CD4-positive, alpha-beta T cell (primary cell): ENCODE data around the gene SLC22A5. TPM values are rescaled to one million over a fixed set of nuclear protein-coding genes. Genes with fewer than 3 reads are reported as not detected.

Experiments used
- ATAC-seq: fragments of 200-7000 bp; cut with Tn5 transposase; one replicate; pipeline ENCODE4 v1.10.0; 2022; ENCODE audit warnings: mild to moderate bottlenecking; ENCODE audit not compliant: poor library complexity
- CTCF ChIA-PET: fragments of 350-600 bp; sonication (Branson Sonifier 250); formaldehyde crosslinking; loops from one replicate; lab custom pipeline; 2021; ENCODE audit warnings: antibody characterized with exemption, inconsistent platforms; lab: Charles Lee
- POLR2A ChIA-PET: fragments of 350-600 bp; sonication (Branson Sonifier 250); formaldehyde crosslinking; loops from one replicate; lab custom pipeline; 2021; ENCODE audit warnings: antibody characterized with exemption, inconsistent platforms; lab: Charles Lee
- DNase-seq, 14 experiments: peaks; one replicate each; pipeline ENCODE4 v3.0.0-alpha.2; 2013 to 2020; ENCODE audit warnings: mixed read lengths in 2 of 14
- H3K27ac ChIP-seq, 2 donors: one replicate each; pipeline versions ENCODE4 v1.5.1 to v1.7.0; 2013; ENCODE audit warnings: low read length in 2 of 2, low read depth in 1 of 2, mild to moderate bottlenecking in 1 of 2
- H3K27me3 ChIP-seq, 2 experiments: 1 replicate in 1 of 2; 2 replicates in 1 of 2; pipeline versions ENCODE4 v1.6.1 to v1.7.0; 2013; ENCODE audit warnings: low read length in 2 of 2, control low read depth in 1 of 2, mild to moderate bottlenecking in 1 of 2, moderate library complexity in 1 of 2; ENCODE audit not compliant: insufficient read depth in 2 of 2, control insufficient read depth in 1 of 2
- H3K36me3 ChIP-seq: one replicate; pipeline ENCODE4 v1.6.1; 2013; ENCODE audit warnings: low read length, control low read depth; ENCODE audit not compliant: insufficient read depth
- H3K4me1 ChIP-seq: one replicate; pipeline ENCODE4 v1.6.1; 2013; ENCODE audit warnings: low read length, control low read depth; ENCODE audit not compliant: insufficient read depth
- H3K4me3 ChIP-seq: one replicate; pipeline ENCODE4 v1.5.1; 2013; ENCODE audit warnings: mild to moderate bottlenecking, low read length, moderate library complexity
- H3K9me3 ChIP-seq, 2 experiments: 1 replicate in 1 of 2; 2 replicates in 1 of 2; pipeline versions ENCODE4 v1.6.1 to v1.7.0; 2013; ENCODE audit warnings: low read length in 2 of 2, mild to moderate bottlenecking in 2 of 2, control low read depth in 1 of 2, moderate library complexity in 1 of 2; ENCODE audit not compliant: control insufficient read depth in 1 of 2, insufficient read depth in 1 of 2
- H3K27ac Mint-ChIP-seq: one replicate; pipeline ENCODE4 v1.8.0; 2020; ENCODE audit warnings: mixed read lengths
- H3K27me3 Mint-ChIP-seq: one replicate; pipeline ENCODE4 v1.8.0; 2021; ENCODE audit warnings: mixed read lengths
- H3K36me3 Mint-ChIP-seq: one replicate; pipeline ENCODE4 v1.8.0; 2021; ENCODE audit warnings: low read depth, mixed read lengths
- H3K4me1 Mint-ChIP-seq: one replicate; pipeline ENCODE4 v1.8.0; 2021; ENCODE audit warnings: low read depth, mixed read lengths
- H3K4me3 Mint-ChIP-seq: one replicate; pipeline ENCODE4 v1.8.0; 2020; ENCODE audit warnings: mild to moderate bottlenecking, mixed read lengths
- H3K9me3 Mint-ChIP-seq: one replicate; pipeline ENCODE4 v1.8.0; 2020; ENCODE audit warnings: mixed read lengths
- CTCF ChIP-seq: fragments of 200-600 bp; IDR thresholded peaks from one replicate; pipeline ENCODE4 v1.8.0; 2022; ENCODE audit warnings: antibody characterized with exemption, mild to moderate bottlenecking
- intact Hi-C, 2 experiments: fragments of 100-400 bp; cut with DNase I in 1 of 2; cut with micrococcal nuclease in 1 of 2; formaldehyde crosslinking; loops; one replicate each; pipeline versions ENCODE4 v1.15.1 to v1.9.0; 2023 to 2025; cut with DNase I, micrococcal nuclease
- total RNA-seq, 174 experiments: library from RNA in 2 of 174; stranded (reverse) in 2 of 174; gene quantifications; one replicate each; pipeline ENCODE4 v1.2.3 and lab custom pipeline; 2021 to 2026

SLC22A5 gene
- total RNA-seq, 2 experiments from 2014 or later, result 4.3 to 4.5 TPM

DNA sequence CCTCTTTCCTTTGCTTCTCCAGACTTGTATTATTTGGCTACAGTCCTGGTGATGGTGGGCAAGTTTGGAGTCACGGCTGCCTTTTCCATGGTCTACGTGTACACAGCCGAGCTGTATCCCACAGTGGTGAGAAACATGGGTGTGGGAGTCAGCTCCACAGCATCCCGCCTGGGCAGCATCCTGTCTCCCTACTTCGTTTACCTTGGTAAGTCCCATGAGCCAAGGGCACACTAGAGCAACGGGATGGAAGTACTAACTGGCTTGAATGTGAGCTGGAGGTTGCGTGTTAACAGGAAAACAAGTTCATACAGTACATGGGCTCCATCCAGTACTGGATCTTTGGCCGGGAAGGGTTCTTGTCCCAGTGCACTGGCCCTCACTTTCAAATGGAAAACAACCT lies 22.9 kb downstream of the SLC22A5 start:
- TF ChIP-seq CTCF, result no peak
- no peak overlapping the region for H3K4me3 Mint-ChIP-seq
- Histone ChIP-seq H3K4me3 (no peak overlapping the region), H3K27ac (no peak overlapping the region), H3K27me3 (no peaks in the 10 kb centered on the region), H3K9me3 (no peaks in the 10 kb centered on the region), H3K36me3 (peaks cover 13% of the 10 kb centered on the region), H3K4me1 (peaks cover 50% of the 10 kb centered on the region)
- no peaks in the 10 kb centered on the region for H3K27me3 Mint-ChIP-seq
- H3K36me3 Mint-ChIP-seq, result peaks cover 23% of the 10 kb centered on the region
- intact Hi-C loops, result no loop called here
- ATAC-seq, result no peak
- no peak overlapping the region for H3K27ac Mint-ChIP-seq
- H3K4me1 Mint-ChIP-seq, result peaks cover 53% of the 10 kb centered on the region
- H3K9me3 Mint-ChIP-seq, result no peaks in the 10 kb centered on the region
- CTCF ChIA-PET, result no interaction called here
- POLR2A ChIA-PET, result interaction anchor here (0.7 to 1.5 kb wide), 3 partner anchors 19 to 104 kb away, joined by 3 read pairs; no protein-coding TSS in a partner anchor
- no peak for DNase-seq

GRCh38 chr5:132392978-132393825 lies 23.7 kb downstream of the SLC22A5 start:
- Mint-ChIP-seq H3K27me3 (no peaks in the 10 kb centered on the region), H3K27ac (no peak overlapping the region), H3K4me1 (peaks cover 60% of the 10 kb centered on the region), H3K36me3 (peaks cover 23% of the 10 kb centered on the region), H3K9me3 (no peaks in the 10 kb centered on the region), H3K4me3 (no peak overlapping the region)
- DNase-seq, result no peak
- Histone ChIP-seq H3K27ac (no peak overlapping the region), H3K4me1 (peaks cover 56% of the 10 kb centered on the region), H3K36me3 (peaks cover 13% of the 10 kb centered on the region), H3K9me3 (no peaks in the 10 kb centered on the region), H3K4me3 (no peak overlapping the region), H3K27me3 (no peaks in the 10 kb centered on the region)
- ATAC-seq, result no peak
- intact Hi-C loops, result no loop called here
- TF ChIP-seq CTCF, result no peak
- POLR2A ChIA-PET, result interaction anchor here (0.5 to 1.3 kb wide), 2 partner anchors 18 to 864 kb away, joined by 3 read pairs; no protein-coding TSS in a partner anchor
- CTCF ChIA-PET, result no interaction called here

DNA sequence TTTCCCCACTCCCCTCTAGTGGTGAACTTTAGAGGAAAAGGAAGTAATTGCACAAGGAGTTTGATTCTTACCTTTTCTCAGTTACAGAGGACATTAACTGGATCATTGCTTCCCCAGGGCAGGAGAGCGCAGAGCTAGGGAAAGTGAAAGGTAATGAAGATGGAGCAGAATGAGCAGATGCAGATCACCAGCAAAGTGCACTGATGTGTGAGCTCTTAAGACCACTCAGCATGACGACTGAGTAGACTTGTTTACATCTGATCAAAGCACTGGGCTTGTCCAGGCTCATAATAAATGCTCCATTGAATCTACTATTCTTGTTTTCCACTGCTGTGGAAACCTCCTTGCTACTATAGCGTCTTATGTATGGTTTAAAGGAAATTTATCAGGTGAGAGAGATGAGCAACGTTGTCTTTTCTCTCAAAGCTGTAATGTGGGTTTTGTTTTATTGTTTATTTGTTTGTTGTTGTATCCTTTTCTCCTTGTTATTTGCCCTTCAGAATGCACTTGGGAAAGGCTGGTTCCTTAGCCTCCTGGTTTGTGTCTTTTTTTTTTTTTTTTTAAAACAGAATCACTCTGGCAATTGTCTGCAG lies 25.3 kb downstream of the SLC22A5 start:
- peaks cover 76% of the 10 kb centered on the region for H3K4me1 Mint-ChIP-seq
- Histone ChIP-seq H3K9me3 (no peaks in the 10 kb centered on the region), H3K4me1 (peaks cover 60% of the 10 kb centered on the region), H3K27ac (no peak overlapping the region), H3K4me3 (no peak overlapping the region), H3K36me3 (peaks cover 9% of the 10 kb centered on the region), H3K27me3 (no peaks in the 10 kb centered on the region)
- no peak overlapping the region for H3K4me3 Mint-ChIP-seq
- no peak for ATAC-seq
- no peak for TF ChIP-seq CTCF
- H3K27ac Mint-ChIP-seq, result peak overlapping the region; percentile 84
- intact Hi-C loops, result no loop called here
- peaks cover 23% of the 10 kb centered on the region for H3K36me3 Mint-ChIP-seq
- no peaks in the 10 kb centered on the region for H3K27me3 Mint-ChIP-seq
- ChIA-PET POLR2A (interaction anchor here (1.0 to 4.8 kb wide), 6 partner anchors 16 to 106 kb away, joined by 3 to 27 read pairs (median 9); no protein-coding TSS in a partner anchor), CTCF (interaction anchor here (0.7 to 1.5 kb wide), 3 partner anchors 13 to 721 kb away, joined by 3 to 5 read pairs (median 3); no protein-coding TSS in a partner anchor)
- H3K9me3 Mint-ChIP-seq, result no peaks in the 10 kb centered on the region
- DNase-seq, result no peak
